Naive thymus-derived CD4-positive, alpha-beta T cell (primary cell): ENCODE results near the gene MAK. TPM values are rescaled to one million over a fixed set of nuclear protein-coding genes. Genes with fewer than 3 reads are reported as not detected.
"Not testable (repeated sequence)": the region's sequence is repeated elsewhere in the genome, so short reads cannot be mapped to it uniquely, and the experiment has no call there.

Experiments
- ATAC-seq: fragments of 150-1000 bp; cut with Tn5 transposase; 2 replicates; pipeline ENCODE4 v1.10.0; 2021; ENCODE audit warnings: mild to moderate bottlenecking, moderate library complexity
- CTCF ChIA-PET: fragments of 350-600 bp; sonication (Branson Sonifier 250); formaldehyde crosslinking; loops from one replicate; lab custom pipeline; 2021; ENCODE audit warnings: antibody characterized with exemption; lab: Charles Lee
- POLR2A ChIA-PET: fragments of 350-600 bp; sonication (Branson Sonifier 250); formaldehyde crosslinking; loops from one replicate; lab custom pipeline; 2021; ENCODE audit warnings: antibody characterized with exemption, inconsistent platforms; lab: Charles Lee
- DNase-seq, 9 donors: peaks; one replicate each; pipeline versions ENCODE4 v3.0.0 to v3.0.0-alpha.2; 2020 to 2022; ENCODE audit warnings: mixed read lengths in 1 of 9
- H3K27ac ChIP-seq: one replicate; pipeline ENCODE4 v1.7.0; 2013; ENCODE audit warnings: mild to moderate bottlenecking, low read depth, low read length, moderate library complexity
- H3K27me3 ChIP-seq, 2 donors: one replicate each; pipeline ENCODE4 v1.7.0; 2013; ENCODE audit warnings: low read length in 2 of 2, mild to moderate bottlenecking in 2 of 2, moderate library complexity in 2 of 2; ENCODE audit not compliant: control insufficient read depth in 2 of 2, insufficient read depth in 2 of 2
- H3K36me3 ChIP-seq, 3 experiments: 1 replicate in 2 of 3; 2 replicates in 1 of 3; pipeline ENCODE4 v1.7.0; 2013; ENCODE audit warnings: low read length in 3 of 3, mild to moderate bottlenecking in 3 of 3, moderate library complexity in 1 of 3; ENCODE audit not compliant: insufficient read depth in 3 of 3, control insufficient read depth in 2 of 3
- H3K4me1 ChIP-seq, 2 donors: one replicate each; pipeline ENCODE4 v1.7.0; 2013; ENCODE audit warnings: low read length in 2 of 2, mild to moderate bottlenecking in 2 of 2, moderate library complexity in 1 of 2; ENCODE audit not compliant: control insufficient read depth in 2 of 2, insufficient read depth in 2 of 2
- H3K4me3 ChIP-seq: 2 replicates; pipeline ENCODE4 v1.7.0; 2013; ENCODE audit warnings: mild to moderate bottlenecking, low read length
- H3K9me3 ChIP-seq, 3 experiments: 1 replicate in 2 of 3; 2 replicates in 1 of 3; pipeline ENCODE4 v1.7.0; 2013; ENCODE audit warnings: low read length in 3 of 3; ENCODE audit not compliant: control insufficient read depth in 2 of 3
- H3K27ac Mint-ChIP-seq, 9 donors: one replicate each; pipeline ENCODE4 v1.8.0; 2020 to 2022; ENCODE audit warnings: mixed read lengths in 9 of 9, mild to moderate bottlenecking in 8 of 9, moderate library complexity in 5 of 9, inconsistent platforms in 2 of 9
- H3K27me3 Mint-ChIP-seq, 5 donors: one replicate each; pipeline ENCODE4 v1.8.0; 2021 to 2022; ENCODE audit warnings: mixed read lengths in 5 of 5, mild to moderate bottlenecking in 1 of 5
- H3K36me3 Mint-ChIP-seq, 5 donors: one replicate each; pipeline ENCODE4 v1.8.0; 2020 to 2022; ENCODE audit warnings: mixed read lengths in 5 of 5, mild to moderate bottlenecking in 3 of 5, inconsistent platforms in 1 of 5
- H3K4me1 Mint-ChIP-seq, 7 donors: one replicate each; pipeline ENCODE4 v1.8.0; 2020 to 2022; ENCODE audit warnings: mixed read lengths in 7 of 7, mild to moderate bottlenecking in 3 of 7, inconsistent platforms in 1 of 7
- H3K4me3 Mint-ChIP-seq, 10 donors: one replicate each; pipeline ENCODE4 v1.8.0; 2020 to 2022; ENCODE audit warnings: mild to moderate bottlenecking in 10 of 10, mixed read lengths in 10 of 10, moderate library complexity in 6 of 10, inconsistent platforms in 2 of 10
- H3K9me3 Mint-ChIP-seq, 11 donors: one replicate each; pipeline ENCODE4 v1.8.0; 2020 to 2022; ENCODE audit warnings: mixed read lengths in 11 of 11, mild to moderate bottlenecking in 4 of 11, inconsistent platforms in 1 of 11, moderate library complexity in 1 of 11
- intact Hi-C, 2 donors: fragments of 100-400 bp; cut with micrococcal nuclease; formaldehyde crosslinking; loops; one replicate each; pipeline ENCODE4 v1.15.1; 2023
- polyA plus RNA-seq, 2 donors: library from polyadenylated mRNA; unstranded; fragments of 300-500 nt; fragmentation: Illumina TruSeq; gene quantifications; one replicate each; pipeline ENCODE4 v1.2.3, GENCODE V29; 2021
- total RNA-seq, 6 experiments: library from RNA in 5 of 6; stranded (reverse) in 5 of 6; gene quantifications; 1 replicate in 5 of 6; 2 replicates in 1 of 6; pipeline ENCODE4 v1.2.3 and lab custom pipeline; 2021 to 2026

Gene MAK
- total and polyA plus RNA-seq, 7 experiments from 2014 or later, result 0.07 to 0.42 (median 0.34) TPM; not detected in 4

DNA sequence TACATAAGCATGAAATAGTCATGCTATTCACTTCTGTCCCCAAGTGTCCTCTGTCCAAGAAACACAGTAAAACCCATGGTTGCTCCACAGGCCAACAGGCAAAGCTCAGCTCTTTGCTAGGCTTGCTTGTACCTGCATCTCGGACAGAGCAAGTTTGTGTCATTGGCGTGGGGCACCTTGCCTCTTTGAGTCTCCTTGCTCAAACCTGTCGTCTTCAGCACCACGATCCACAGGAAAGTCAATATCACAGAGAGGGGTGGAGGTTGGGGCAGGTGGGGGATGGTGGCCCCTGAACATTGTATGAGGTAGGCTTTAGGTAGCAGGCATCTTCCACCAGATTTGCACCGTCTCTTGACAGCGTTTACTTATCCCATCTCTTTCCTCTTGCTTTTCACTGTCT is 94.8 kb downstream of the MAK start:
- no peak for DNase-seq
- no peaks in the 10 kb centered on the region for H3K9me3 ChIP-seq
- no peaks in the 10 kb centered on the region for H3K27me3 ChIP-seq
- peak overlapping the region in 1 of 9 donors; percentile 3 for H3K27ac Mint-ChIP-seq
- no peaks in the 10 kb centered on the region for H3K9me3 Mint-ChIP-seq
- no peak overlapping the region for H3K4me3 Mint-ChIP-seq
- H3K4me3 ChIP-seq, result no peak overlapping the region
- POLR2A ChIA-PET, result no interaction called here
- intact Hi-C loops, result no loop called here
- no peak for ATAC-seq
- no peaks in the 10 kb centered on the region for H3K27me3 Mint-ChIP-seq
- peaks cover 0 to 10% (median 3%) of the 10 kb centered on the region in 5 donors for H3K36me3 Mint-ChIP-seq
- H3K4me1 ChIP-seq, result peaks cover 5 to 11% of the 10 kb centered on the region in 2 donors
- H3K4me1 Mint-ChIP-seq, result peaks cover 11 to 31% (median 28%) of the 10 kb centered on the region in 7 donors
- H3K36me3 ChIP-seq, result no peaks in the 10 kb centered on the region
- no peak overlapping the region for H3K27ac ChIP-seq
- CTCF ChIA-PET, result no interaction called here

DNA sequence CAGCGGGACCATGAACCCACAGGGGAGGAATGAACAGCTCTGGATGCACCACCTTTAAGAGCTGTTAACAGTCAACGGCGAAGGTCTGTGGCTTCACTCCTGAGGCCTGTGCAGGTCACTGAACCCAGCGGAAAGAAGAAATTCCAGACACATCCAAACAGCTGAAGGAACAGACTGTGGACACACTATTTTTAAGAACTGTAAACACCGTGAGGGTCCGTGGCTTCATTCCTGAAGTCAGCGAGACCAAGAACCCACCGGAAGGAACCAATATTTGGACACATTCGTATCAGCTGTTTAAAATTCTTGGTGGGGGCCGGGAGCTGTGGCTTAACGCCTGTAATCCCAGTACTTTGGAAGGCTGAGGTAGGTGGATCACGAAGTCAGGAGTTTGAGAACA is 96.1 kb downstream of the MAK start:
- Mint-ChIP-seq H3K27me3 (no peaks in the 10 kb centered on the region), H3K27ac (peak overlapping the region in 1 of 9 donors; percentile 30), H3K4me1 (peaks cover 11 to 22% (median 21%) of the 10 kb centered on the region in 7 donors), H3K9me3 (no peaks in the 10 kb centered on the region), H3K4me3 (no peak overlapping the region), H3K36me3 (peaks cover 0 to 10% (median 3%) of the 10 kb centered on the region in 5 donors)
- H3K9me3 ChIP-seq, result no peaks in the 10 kb centered on the region
- H3K4me1 ChIP-seq, result peaks cover 0 to 8% of the 10 kb centered on the region in 2 donors
- no peaks in the 10 kb centered on the region for H3K36me3 ChIP-seq
- H3K27ac ChIP-seq, result no peak overlapping the region
- no peaks in the 10 kb centered on the region for H3K27me3 ChIP-seq
- ChIA-PET CTCF (interaction anchor here (0.5 kb wide), 1 partner anchor 47 kb away, joined by 3 read pairs; the partner anchor contains the start of gene PAK1IP1), POLR2A (interaction anchor here (1.0 to 1.5 kb wide), 2 partner anchors 18 to 20 kb away, joined by 3 to 4 read pairs; partner anchors contain the start of gene TMEM14C)
- H3K4me3 ChIP-seq, result no peak overlapping the region
- intact Hi-C loops, result no loop called here
- no peak for ATAC-seq
- no peak for DNase-seq

DNA sequence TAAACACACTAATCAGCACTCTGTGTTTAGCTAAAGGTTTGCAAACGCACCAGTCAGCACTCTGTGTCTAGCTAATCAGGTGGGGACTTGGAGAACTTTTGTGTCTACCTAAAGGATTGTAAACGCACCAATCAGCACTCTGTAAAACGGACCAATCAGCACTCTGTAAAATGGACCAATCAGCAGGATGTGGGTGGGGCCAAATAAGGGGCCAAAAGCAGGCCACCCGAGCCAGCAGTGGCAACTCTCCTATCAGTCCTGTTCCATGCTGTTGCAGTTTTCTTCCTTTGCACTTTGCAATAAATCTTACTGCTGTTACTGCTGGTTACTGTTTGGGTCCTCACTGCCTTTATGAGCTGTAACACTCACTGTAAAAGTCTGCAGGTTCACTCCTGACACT is 96.7 kb downstream of the MAK start:
- H3K4me1 ChIP-seq, H3K27ac ChIP-seq, H3K4me3 ChIP-seq, H3K9me3 Mint-ChIP-seq, H3K27me3 Mint-ChIP-seq, H3K9me3 ChIP-seq, H3K27ac Mint-ChIP-seq, H3K36me3 Mint-ChIP-seq, H3K27me3 ChIP-seq, H3K4me3 Mint-ChIP-seq, H3K36me3 ChIP-seq, ATAC-seq, DNase-seq, intact Hi-C loops: not testable (repeated sequence)
- H3K4me1 Mint-ChIP-seq, result peaks cover 8 to 18% (median 15%) of the 10 kb centered on the region in 7 donors
- ChIA-PET CTCF (interaction anchor here (0.5 kb wide), 1 partner anchor 47 kb away, joined by 3 read pairs; the partner anchor contains the start of gene PAK1IP1), POLR2A (interaction anchor here (1.5 kb wide), 1 partner anchor 18 kb away, joined by 4 read pairs; no protein-coding TSS in a partner anchor)

DNA sequence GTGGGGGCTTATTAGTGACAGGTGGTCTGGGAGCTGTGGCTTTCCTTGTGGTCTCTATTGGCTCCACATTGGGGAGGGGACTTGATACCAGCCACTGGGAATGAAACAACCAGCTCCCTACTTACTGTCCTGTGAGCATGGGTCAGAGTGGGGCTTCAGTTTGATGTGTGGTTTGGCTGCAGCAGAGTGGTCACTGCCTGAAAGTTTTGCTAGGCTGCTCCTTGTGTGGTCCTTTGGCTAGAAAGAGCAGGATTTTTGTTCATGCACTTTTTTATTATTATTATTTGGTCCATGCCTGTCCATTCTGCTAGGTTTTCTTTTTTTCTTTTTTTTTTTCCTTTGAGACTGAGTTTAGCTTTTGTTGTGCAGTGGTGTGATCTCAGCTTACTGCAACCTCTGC is 98.3 kb downstream of the MAK start:
- H3K4me3 ChIP-seq, result no peak overlapping the region
- intact Hi-C loops, result no loop called here
- H3K27me3 Mint-ChIP-seq, result no peaks in the 10 kb centered on the region
- peaks cover 0 to 7% (median 3%) of the 10 kb centered on the region in 5 donors for H3K36me3 Mint-ChIP-seq
- ATAC-seq (no peak), DNase-seq (no peak)
- peaks cover 0 to 4% (median 2%) of the 10 kb centered on the region in 7 donors for H3K4me1 Mint-ChIP-seq
- ChIA-PET CTCF (interaction anchor here (0.6 kb wide), 1 partner anchor 934 kb away, joined by 4 read pairs; no protein-coding TSS in a partner anchor), POLR2A (no interaction called here)
- no peaks in the 10 kb centered on the region for H3K4me1 ChIP-seq
- H3K9me3 Mint-ChIP-seq, result no peaks in the 10 kb centered on the region
- H3K27me3 ChIP-seq, result no peaks in the 10 kb centered on the region
- no peak overlapping the region for H3K27ac ChIP-seq
- H3K27ac Mint-ChIP-seq, result no peak overlapping the region
- no peaks in the 10 kb centered on the region for H3K36me3 ChIP-seq
- H3K9me3 ChIP-seq, result no peaks in the 10 kb centered on the region
- H3K4me3 Mint-ChIP-seq, result no peak overlapping the region

DNA sequence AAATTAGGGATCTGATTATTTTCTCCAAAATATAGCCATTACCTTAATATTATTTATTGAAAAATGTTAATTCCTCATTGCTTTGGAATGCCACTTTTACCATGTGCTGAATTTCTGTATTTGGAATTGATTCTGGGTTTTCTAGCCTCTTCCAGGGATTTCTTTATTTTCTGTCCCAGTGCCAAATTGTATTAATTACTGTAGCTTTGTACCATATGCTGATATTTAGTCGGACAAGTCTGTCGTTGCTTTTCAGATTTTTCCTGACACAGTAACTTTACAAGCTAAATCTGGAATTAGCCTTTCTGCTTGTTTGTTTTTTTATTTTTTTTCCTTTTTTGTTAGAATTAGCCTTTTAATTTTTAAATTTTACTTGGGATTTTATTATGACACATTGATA is 101.6 kb downstream of the MAK start:
- no peak overlapping the region for H3K4me3 Mint-ChIP-seq

DNA sequence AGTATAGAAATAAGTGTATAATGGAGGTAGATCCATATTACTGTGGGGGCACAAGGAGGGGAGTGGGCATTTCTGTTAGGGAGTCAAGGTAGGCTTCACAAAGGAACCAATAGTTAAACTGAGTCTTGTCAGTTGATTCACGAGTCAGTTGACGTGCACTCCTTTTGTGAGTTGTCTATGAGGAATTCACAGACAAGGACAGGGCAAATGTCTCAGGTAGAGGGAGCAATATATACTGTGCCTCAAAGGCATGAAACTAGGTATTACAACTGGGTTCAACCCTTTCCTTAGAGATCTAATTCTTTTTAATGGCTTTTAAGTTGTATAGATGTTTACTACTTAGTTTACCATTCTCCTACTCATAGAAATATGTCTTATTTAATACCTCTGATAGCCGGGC is 104.5 kb downstream of the MAK start:
- Mint-ChIP-seq H3K4me3 (no peak overlapping the region), H3K36me3 (peaks cover 5 to 23% (median 10%) of the 10 kb centered on the region in 5 donors), H3K4me1 (peaks cover 0 to 4% (median 0%) of the 10 kb centered on the region in 7 donors), H3K27ac (no peak overlapping the region), H3K27me3 (no peaks in the 10 kb centered on the region), H3K9me3 (no peaks in the 10 kb centered on the region)
- Histone ChIP-seq H3K4me1 (peaks cover 0 to 6% of the 10 kb centered on the region in 2 donors), H3K4me3 (no peak overlapping the region), H3K27me3 (no peaks in the 10 kb centered on the region), H3K36me3 (peaks cover 0 to 16% (median 5%) of the 10 kb centered on the region in 3 experiments), H3K27ac (no peak overlapping the region), H3K9me3 (no peaks in the 10 kb centered on the region)
- DNase-seq (no peak), ATAC-seq (no peak)
- intact Hi-C loops, result no loop called here
- ChIA-PET CTCF (interaction anchor here (0.6 kb wide), 1 partner anchor 33 kb away, joined by 3 read pairs; no protein-coding TSS in a partner anchor), POLR2A (interaction anchor here (1.1 kb wide), 1 partner anchor 12 kb away, joined by 5 read pairs; no protein-coding TSS in a partner anchor)

More for the DNA sequence above, 101.6 kb downstream of the MAK start:
- H3K4me1 Mint-ChIP-seq, result peaks cover 0 to 4% (median 0%) of the 10 kb centered on the region in 7 donors
- ChIA-PET CTCF (no interaction called here), POLR2A (no interaction called here)
- Histone ChIP-seq H3K4me3 (no peak overlapping the region), H3K27me3 (no peaks in the 10 kb centered on the region), H3K27ac (no peak overlapping the region), H3K36me3 (peaks cover 0 to 6% (median 0%) of the 10 kb centered on the region in 3 experiments), H3K9me3 (no peaks in the 10 kb centered on the region), H3K4me1 (peaks cover 0 to 6% of the 10 kb centered on the region in 2 donors)
- H3K9me3 Mint-ChIP-seq, result no peaks in the 10 kb centered on the region
- H3K27me3 Mint-ChIP-seq, result no peaks in the 10 kb centered on the region
- H3K27ac Mint-ChIP-seq, result no peak overlapping the region
- DNase-seq (no peak), ATAC-seq (no peak)
- peaks cover 0 to 16% (median 9%) of the 10 kb centered on the region in 5 donors for H3K36me3 Mint-ChIP-seq
- intact Hi-C loops, result no loop called here
